HepG2 (cell line): ENCODE data around the gene MYLK. TPM values are rescaled to one million over a fixed set of nuclear protein-coding genes. Genes with fewer than 3 reads are reported as not detected.
A peak's percentile ranks its signal among the peaks of the same experiment; 100 is the strongest.

ENCODE experiments used
- ATAC-seq: fragments of 200-7000 bp; cut with Tn5 transposase; 3 replicates; pipeline ENCODE4 v1.9.1; 2020; ENCODE audit warnings: mild to moderate bottlenecking, moderate library complexity
- BruUV-seq: library from RNA; stranded (reverse); fragments of 400-500 nt; replicated peaks from 2 replicates; lab custom pipeline; 2021; lab: Mats Ljungman, UMichigan
- CTCF ChIA-PET: fragments of 300-600 bp; formaldehyde crosslinking; extraction: SDS; loops from one replicate; lab custom pipeline; 2021; ENCODE audit warnings: low total read pairs, inconsistent platforms, low intra/inter-chr PET ratio; lab: Yijun Ruan, JAX
- POLR2A ChIA-PET: fragments of 350-600 bp; sonication (Branson Sonifier 250); formaldehyde crosslinking; loops from one replicate; lab custom pipeline; 2020; ENCODE audit warnings: antibody characterized with exemption, inconsistent platforms; lab: Yijun Ruan, JAX
- DNase-seq: peaks from one replicate; pipeline ENCODE4 v3.0.0-alpha.2; 2015; ENCODE audit warnings: low spot score
- FAIRE-seq: peaks from 3 replicates; lab custom pipeline; 2011; peaks lifted over from hg19 to GRCh38; lab: Jason Lieb, UNC
- H2AFZ ChIP-seq: one replicate; pipeline ENCODE4 v1.6.1; 2011; ENCODE audit warnings: low read length, inconsistent platforms
- H3K27ac ChIP-seq: fragments of 300-600 bp; 3 replicates; pipeline ENCODE4 v1.8.0; 2011; ENCODE audit warnings: mixed run types, mild to moderate bottlenecking, mixed read lengths, low read length, inconsistent platforms; ENCODE audit not compliant: insufficient read depth; ENCODE audit errors: extremely low read length
- H3K27me3 ChIP-seq, 2 experiments: fragments of 200-600 bp in 1 of 2; 2 replicates in 1 of 2; 3 replicates in 1 of 2; pipeline versions ENCODE4 v1.6.0 to v1.8.0; 2011; ENCODE audit warnings: low read length in 2 of 2, mild to moderate bottlenecking in 2 of 2, moderate library complexity in 2 of 2, inconsistent platforms in 1 of 2; ENCODE audit not compliant: insufficient read depth in 2 of 2, control insufficient read depth in 1 of 2
- H3K36me3 ChIP-seq, 2 experiments: fragments of 200-600 bp in 1 of 2; replicated peaks in 1 of 2; 2 replicates in 1 of 2; 3 replicates in 1 of 2; pipeline versions ENCODE4 v1.5.1 to v1.8.0; 2011; ENCODE audit warnings: low read length in 2 of 2, inconsistent platforms in 1 of 2; ENCODE audit not compliant: insufficient read depth in 2 of 2, control insufficient read depth in 1 of 2
- H3K4me1 ChIP-seq: 2 replicates; pipeline ENCODE4 v1.5.1; 2012; ENCODE audit warnings: low read length, inconsistent platforms; ENCODE audit not compliant: insufficient read depth
- H3K4me2 ChIP-seq: 2 replicates; pipeline ENCODE4 v1.6.0; 2011; ENCODE audit warnings: low read depth, low read length, inconsistent platforms
- H3K4me3 ChIP-seq, 3 experiments: fragments of 200-600 bp in 1 of 3; sonication (generic), shearing (Covaris generic) in 1 of 3; replicated peaks in 1 of 3; 2 replicates each; pipeline ENCODE4 v1.5.1; 2011 to 2016; ENCODE audit warnings: low read length in 3 of 3, inconsistent platforms in 2 of 3, low read depth in 2 of 3, mild to moderate bottlenecking in 2 of 3, control low read depth in 1 of 3, mixed read lengths in 1 of 3; ENCODE audit not compliant: insufficient read depth in 1 of 3
- H3K79me2 ChIP-seq: one replicate; pipeline ENCODE4 v1.6.1; 2011; ENCODE audit warnings: low read length, inconsistent platforms; ENCODE audit not compliant: insufficient read depth
- H3K9ac ChIP-seq: 2 replicates; pipeline ENCODE4 v1.6.0; 2011; ENCODE audit warnings: mild to moderate bottlenecking, low read depth, low read length, inconsistent platforms; ENCODE audit not compliant: insufficient read depth
- H3K9me3 ChIP-seq: 2 replicates; pipeline ENCODE4 v1.5.1; 2012; ENCODE audit warnings: mild to moderate bottlenecking, low read length
- H4K20me1 ChIP-seq: 2 replicates; pipeline ENCODE4 v1.6.0; 2011; ENCODE audit warnings: inconsistent platforms, mild to moderate bottlenecking, low read length, moderate library complexity; ENCODE audit not compliant: insufficient read depth
- FOXK1 ChIP-seq: sonication (generic); formaldehyde crosslinking; IDR thresholded peaks from 2 replicates; pipeline ENCODE4 v1.4.0; 2020; ENCODE audit warnings: low read depth, missing genetic modification reagents, borderline replicate concordance
- HNRNPLL ChIP-seq: fragments of 200-400 bp; formaldehyde crosslinking; IDR thresholded peaks from 2 replicates; pipeline ENCODE4 v1.6.1; 2017; ENCODE audit warnings: mild to moderate bottlenecking, low read depth, low read length; ENCODE audit not compliant: poor library complexity, severe bottlenecking
- RELA ChIP-seq: sonication (generic); formaldehyde crosslinking; IDR thresholded peaks from 2 replicates; pipeline ENCODE4 v1.4.0; 2020; ENCODE audit warnings: missing genetic modification reagents
- THRA ChIP-seq: sonication (generic); formaldehyde crosslinking; IDR thresholded peaks from 2 replicates; pipeline ENCODE4 v1.4.0; 2020; ENCODE audit warnings: missing genetic modification reagents, borderline replicate concordance
- XRCC5 ChIP-seq: fragments of 200-400 bp; formaldehyde crosslinking; optimal IDR thresholded peaks from 2 replicates; pipeline ENCODE3; 2017; ENCODE audit warnings: mild to moderate bottlenecking, low read length
- ZMYM2 ChIP-seq: sonication (generic); formaldehyde crosslinking; IDR thresholded peaks from 2 replicates; pipeline ENCODE4 v1.8.0; 2022; ENCODE audit warnings: mild to moderate bottlenecking, missing genetic modification reagents
- ZNF251 ChIP-seq: sonication (generic); formaldehyde crosslinking; IDR thresholded peaks from 2 replicates; pipeline ENCODE4 v1.9.0; 2021; ENCODE audit warnings: mild to moderate bottlenecking, missing genetic modification reagents
- ZNF816 ChIP-seq: sonication (generic); formaldehyde crosslinking; IDR thresholded peaks from 2 replicates; pipeline ENCODE4 v1.8.0; 2022; ENCODE audit warnings: missing genetic modification reagents, mild to moderate bottlenecking, borderline replicate concordance
- WGBS: methylation state at CpG from one replicate; pipeline ENCODE4 v1.1.6; 2017; ENCODE audit warnings: low lambda C conversion rate; 5-methylcytosine and 5-hydroxymethylcytosine counted together
- in situ Hi-C: cut with HindIII; loops from 2 replicates; pipeline ENCODE4 v1.10.0; 2017; ENCODE audit warnings: low pct_unique_long_range_greater_than_20kb; ENCODE audit not compliant: extremely low pct_ligation_motif_present
- intact Hi-C: fragments of 100-400 bp; cut with micrococcal nuclease; formaldehyde crosslinking; loops from one replicate; pipeline ENCODE4 v1.10.0; 2022; ENCODE audit not compliant: unreplicated experiment
- polyA plus RNA-seq, 8 experiments: library from polyadenylated mRNA; depleted of rRNA in 3 of 8; stranded (reverse) in 7 of 8; unstranded in 1 of 8; fragments of >200 nt; fragmentation: Illumina TruSeq in 4 of 8; extraction: Trizol in 4 of 8; gene quantifications; 2 replicates each; pipeline versions ENCODE4 v1.2.1 to v1.2.3, GENCODE V29; 2011 to 2016; ENCODE audit warnings: low read depth in 4 of 8, missing spikeins in 1 of 8, mixed read lengths in 1 of 8; ENCODE audit not compliant: insufficient read depth in 1 of 8
- total RNA-seq, 5 experiments: library from RNA; depleted of rRNA; stranded (reverse); fragments of >200 nt; fragmentation: Illumina TruSeq; extraction: Trizol; gene quantifications; 2 replicates each; pipeline ENCODE4 v1.2.3, GENCODE V29; 2016; ENCODE audit warnings: low read depth in 1 of 5
- TF ChIP-seq, protein P1 (sequence below), 2 experiments: sonication (generic) in 1 of 2; formaldehyde crosslinking in 1 of 2; IDR thresholded peaks; 2 replicates each; pipeline versions ENCODE4 v1.4.0 to v1.6.1; 2018 to 2020; ENCODE audit warnings: missing genetic modification reagents in 2 of 2, borderline replicate concordance in 1 of 2, low read depth in 1 of 2, mild to moderate bottlenecking in 1 of 2, missing biosample characterization in 1 of 2
- TF ChIP-seq, protein P2 (sequence below): sonication (generic); formaldehyde crosslinking; IDR thresholded peaks from 2 replicates; pipeline ENCODE4 v1.4.0; 2020; ENCODE audit warnings: missing genetic modification reagents, borderline replicate concordance
- TF ChIP-seq, protein P3 (sequence below): sonication (generic); formaldehyde crosslinking; IDR thresholded peaks from 2 replicates; pipeline ENCODE4 v1.5.0; 2020; ENCODE audit warnings: mild to moderate bottlenecking, missing genetic modification reagents

MYLK gene
- total and polyA plus RNA-seq, 2 of the 13 experiments (the other 11 are each of a cell fraction or from before 2014, with no cell fraction given), result 10.6 to 34.9 TPM

GRCh38 chr3:123808812-123809211 lies 75.3 kb downstream of the MYLK start (continued):
- peak; percentile 41; the same call in 1 of the 2 replicates for TF ChIP-seq ZMYM2 (CRISPR knock-in tag)
- TF ChIP-seq RELA (CRISPR knock-in tag), result no peak
- TF ChIP-seq, protein P1, sequence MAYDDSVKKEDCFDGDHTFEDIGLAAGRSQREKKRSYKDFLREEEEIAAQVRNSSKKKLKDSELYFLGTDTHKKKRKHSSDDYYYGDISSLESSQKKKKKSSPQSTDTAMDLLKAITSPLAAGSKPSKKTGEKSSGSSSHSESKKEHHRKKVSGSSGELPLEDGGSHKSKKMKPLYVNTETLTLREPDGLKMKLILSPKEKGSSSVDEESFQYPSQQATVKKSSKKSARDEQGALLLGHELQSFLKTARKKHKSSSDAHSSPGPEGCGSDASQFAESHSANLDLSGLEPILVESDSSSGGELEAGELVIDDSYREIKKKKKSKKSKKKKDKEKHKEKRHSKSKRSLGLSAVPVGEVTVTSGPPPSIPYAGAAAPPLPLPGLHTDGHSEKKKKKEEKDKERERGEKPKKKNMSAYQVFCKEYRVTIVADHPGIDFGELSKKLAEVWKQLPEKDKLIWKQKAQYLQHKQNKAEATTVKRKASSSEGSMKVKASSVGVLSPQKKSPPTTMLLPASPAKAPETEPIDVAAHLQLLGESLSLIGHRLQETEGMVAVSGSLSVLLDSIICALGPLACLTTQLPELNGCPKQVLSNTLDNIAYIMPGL (CRISPR knock-in tag; IDR thresholded peaks at IDR 0.05; ENCODE audit: borderline replicate concordance in 1 of 2, low read depth in 1 of 2), result no peak
- peak; percentile 55; the same call in 1 of the 2 replicates for TF ChIP-seq THRA (CRISPR knock-in tag)
- no peak for TF ChIP-seq HNRNPLL
- TF ChIP-seq ZNF816 (CRISPR knock-in tag), result no peak

DNA sequence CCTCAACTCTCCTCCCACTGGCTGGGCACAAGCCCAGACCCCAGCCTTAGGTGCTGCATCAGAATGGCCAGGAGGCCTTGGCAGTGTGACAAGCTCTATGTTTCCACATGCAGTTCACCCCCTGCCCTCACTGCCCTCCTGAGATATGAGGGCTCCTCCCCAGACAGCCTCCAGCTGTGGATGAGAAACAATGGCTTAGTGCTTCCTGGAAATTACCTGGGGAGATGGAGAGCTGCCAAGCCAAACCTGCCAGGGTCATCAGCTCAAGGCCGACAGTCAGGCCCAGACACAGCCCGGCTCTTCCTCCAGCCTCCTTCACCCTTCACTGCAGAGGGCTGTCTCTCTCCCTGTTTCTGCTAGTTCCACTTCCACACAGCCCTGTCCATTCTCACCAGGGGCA lies 76.3 kb downstream of the MYLK start:
- BruUV-seq, result TSS peak; percentile 53
- no CpG with 5 or more reads among the region's 2 CpGs for WGBS
- ChIA-PET CTCF (interaction anchor here (0.8 kb wide), 1 partner anchor 8 kb away, joined by 3 read pairs; no protein-coding TSS in a partner anchor), POLR2A (interaction anchor here (1.0 to 2.1 kb wide), 7 partner anchors 9 to 202 kb away, joined by 3 to 34 read pairs (median 8); no protein-coding TSS in a partner anchor)
- Histone ChIP-seq H2AFZ (no peak overlapping the region), H3K4me1 (peaks cover 66% of the 10 kb centered on the region), H3K9me3 (no peaks in the 10 kb centered on the region), H3K36me3 (no peaks in the 10 kb centered on the region), H3K9ac (no peak overlapping the region), H3K4me3 (peak overlapping the region in 2 of 3 experiments; percentile 20 to 48; a peak in 3 of 6 replicates), H3K27ac (peak overlapping the region; percentile 64), H4K20me1 (no peaks in the 10 kb centered on the region), H3K27me3 (no peaks in the 10 kb centered on the region), H3K4me2 (peak overlapping the region; percentile 69), H3K79me2 (no peaks in the 10 kb centered on the region)
- FAIRE-seq (peak; percentile 93), DNase-seq (peak; percentile 80), ATAC-seq (peak; percentile 75)
- in situ Hi-C loops, result no loop called here
- intact Hi-C loops, result no loop called here
- TF ChIP-seq, protein P2, sequence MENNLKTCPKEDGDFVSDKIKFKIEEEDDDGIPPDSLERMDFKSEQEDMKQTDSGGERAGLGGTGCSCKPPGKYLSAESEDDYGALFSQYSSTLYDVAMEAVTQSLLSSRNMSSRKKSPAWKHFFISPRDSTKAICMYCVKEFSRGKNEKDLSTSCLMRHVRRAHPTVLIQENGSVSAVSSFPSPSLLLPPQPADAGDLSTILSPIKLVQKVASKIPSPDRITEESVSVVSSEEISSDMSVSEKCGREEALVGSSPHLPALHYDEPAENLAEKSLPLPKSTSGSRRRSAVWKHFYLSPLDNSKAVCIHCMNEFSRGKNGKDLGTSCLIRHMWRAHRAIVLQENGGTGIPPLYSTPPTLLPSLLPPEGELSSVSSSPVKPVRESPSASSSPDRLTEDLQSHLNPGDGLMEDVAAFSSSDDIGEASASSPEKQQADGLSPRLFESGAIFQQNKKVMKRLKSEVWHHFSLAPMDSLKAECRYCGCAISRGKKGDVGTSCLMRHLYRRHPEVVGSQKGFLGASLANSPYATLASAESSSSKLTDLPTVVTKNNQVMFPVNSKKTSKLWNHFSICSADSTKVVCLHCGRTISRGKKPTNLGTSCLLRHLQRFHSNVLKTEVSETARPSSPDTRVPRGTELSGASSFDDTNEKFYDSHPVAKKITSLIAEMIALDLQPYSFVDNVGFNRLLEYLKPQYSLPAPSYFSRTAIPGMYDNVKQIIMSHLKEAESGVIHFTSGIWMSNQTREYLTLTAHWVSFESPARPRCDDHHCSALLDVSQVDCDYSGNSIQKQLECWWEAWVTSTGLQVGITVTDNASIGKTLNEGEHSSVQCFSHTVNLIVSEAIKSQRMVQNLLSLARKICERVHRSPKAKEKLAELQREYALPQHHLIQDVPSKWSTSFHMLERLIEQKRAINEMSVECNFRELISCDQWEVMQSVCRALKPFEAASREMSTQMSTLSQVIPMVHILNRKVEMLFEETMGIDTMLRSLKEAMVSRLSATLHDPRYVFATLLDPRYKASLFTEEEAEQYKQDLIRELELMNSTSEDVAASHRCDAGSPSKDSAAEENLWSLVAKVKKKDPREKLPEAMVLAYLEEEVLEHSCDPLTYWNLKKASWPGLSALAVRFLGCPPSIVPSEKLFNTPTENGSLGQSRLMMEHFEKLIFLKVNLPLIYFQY (CRISPR knock-in tag), result no peak
- TF ChIP-seq XRCC5 (peak; percentile 68), FOXK1 (CRISPR knock-in tag) (peak; percentile 52; the same call in 1 of the 2 replicates), ZNF251 (CRISPR knock-in tag) (no peak)
- TF ChIP-seq, protein P3, sequence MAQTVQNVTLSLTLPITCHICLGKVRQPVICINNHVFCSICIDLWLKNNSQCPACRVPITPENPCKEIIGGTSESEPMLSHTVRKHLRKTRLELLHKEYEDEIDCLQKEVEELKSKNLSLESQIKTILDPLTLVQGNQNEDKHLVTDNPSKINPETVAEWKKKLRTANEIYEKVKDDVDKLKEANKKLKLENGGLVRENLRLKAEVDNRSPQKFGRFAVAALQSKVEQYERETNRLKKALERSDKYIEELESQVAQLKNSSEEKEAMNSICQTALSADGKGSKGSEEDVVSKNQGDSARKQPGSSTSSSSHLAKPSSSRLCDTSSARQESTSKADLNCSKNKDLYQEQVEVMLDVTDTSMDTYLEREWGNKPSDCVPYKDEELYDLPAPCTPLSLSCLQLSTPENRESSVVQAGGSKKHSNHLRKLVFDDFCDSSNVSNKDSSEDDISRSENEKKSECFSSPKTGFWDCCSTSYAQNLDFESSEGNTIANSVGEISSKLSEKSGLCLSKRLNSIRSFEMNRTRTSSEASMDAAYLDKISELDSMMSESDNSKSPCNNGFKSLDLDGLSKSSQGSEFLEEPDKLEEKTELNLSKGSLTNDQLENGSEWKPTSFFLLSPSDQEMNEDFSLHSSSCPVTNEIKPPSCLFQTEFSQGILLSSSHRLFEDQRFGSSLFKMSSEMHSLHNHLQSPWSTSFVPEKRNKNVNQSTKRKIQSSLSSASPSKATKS, result no peak
